Memory B cell (primary cell): ENCODE data around the gene AXIN2.

ENCODE experiments used
- ATAC-seq: fragments of 150-1000 bp; cut with Tn5 transposase; 2 replicates; pipeline ENCODE4 v1.10.0; 2021; ENCODE audit warnings: low read depth, mild to moderate bottlenecking, moderate library complexity
- DNase-seq, 2 donors: peaks; one replicate each; pipeline ENCODE4 v3.0.0; 2022; ENCODE audit warnings: low spot score in 2 of 2
- H3K27ac Mint-ChIP-seq: one replicate; pipeline ENCODE4 v1.8.0; 2022; ENCODE audit warnings: mild to moderate bottlenecking, moderate library complexity, mixed read lengths
- H3K27me3 Mint-ChIP-seq: one replicate; pipeline ENCODE4 v1.8.0; 2022; ENCODE audit warnings: mixed read lengths
- H3K36me3 Mint-ChIP-seq: one replicate; pipeline ENCODE4 v1.8.0; 2022; ENCODE audit warnings: mild to moderate bottlenecking, mixed read lengths
- H3K4me1 Mint-ChIP-seq: one replicate; pipeline ENCODE4 v1.8.0; 2022; ENCODE audit warnings: mixed read lengths
- H3K4me3 Mint-ChIP-seq: one replicate; pipeline ENCODE4 v1.8.0; 2022; ENCODE audit warnings: mild to moderate bottlenecking, moderate library complexity, mixed read lengths
- H3K9me3 Mint-ChIP-seq: one replicate; pipeline ENCODE4 v1.8.0; 2022; ENCODE audit warnings: mixed read lengths

AXIN2 gene

GRCh38 chr17:65561452-65562205 is at the start of gene AXIN2:
AXIN2 (minus strand) TSS chr17:65561648; CDS start chr17:65558620, 3,028 bp downstream.
- peak within 1 kb of the TSS; percentile 91 for H3K4me3 Mint-ChIP-seq
- no peaks in the 10 kb centered on the region for H3K36me3 Mint-ChIP-seq
- H3K9me3 Mint-ChIP-seq, result no peaks in the 10 kb centered on the region
- peaks cover 10% of the 10 kb centered on the region for H3K27me3 Mint-ChIP-seq
- no peak within 1 kb of the TSS for H3K27ac Mint-ChIP-seq
- peak; percentile 91 for ATAC-seq
- H3K4me1 Mint-ChIP-seq, result peaks cover 12% of the 10 kb centered on the region
- DNase-seq, result peak; percentile 55 to 58

GRCh38 chr17:65609749-65610148 is 48.3 kb upstream of the AXIN2 start:
- no peaks in the 10 kb centered on the region for H3K4me1 Mint-ChIP-seq

GRCh38 chr17:65609286-65609685 is 47.8 kb upstream of the AXIN2 start:
- DNase-seq, result no peak
- H3K27ac Mint-ChIP-seq, result no peak overlapping the region
- ATAC-seq, result no peak
- H3K27me3 Mint-ChIP-seq, result peaks cover 6% of the 10 kb centered on the region
- no peaks in the 10 kb centered on the region for H3K4me1 Mint-ChIP-seq
- peaks cover 2% of the 10 kb centered on the region for H3K36me3 Mint-ChIP-seq
- H3K9me3 Mint-ChIP-seq, result peaks cover 3% of the 10 kb centered on the region
- H3K4me3 Mint-ChIP-seq, result no peak overlapping the region

More at GRCh38 chr17:65609749-65610148, 48.3 kb upstream of the AXIN2 start:
- peaks cover 6% of the 10 kb centered on the region for H3K27me3 Mint-ChIP-seq
- H3K27ac Mint-ChIP-seq, result no peak overlapping the region
- H3K36me3 Mint-ChIP-seq, result peaks cover 2% of the 10 kb centered on the region
- H3K4me3 Mint-ChIP-seq, result no peak overlapping the region
- H3K9me3 Mint-ChIP-seq, result peaks cover 3% of the 10 kb centered on the region
- no peak for DNase-seq
- ATAC-seq, result no peak

- Mint-ChIP-seq H3K4me1 (no peaks in the 10 kb centered on the region), H3K4me3 (no peak overlapping the region), H3K27ac (no peak overlapping the region), H3K27me3 (peaks cover 8% of the 10 kb centered on the region), H3K36me3 (peaks cover 2% of the 10 kb centered on the region), H3K9me3 (no peaks in the 10 kb centered on the region)
- ATAC-seq (no peak), DNase-seq (no peak)
Observed at GRCh38 chr17:65604070-65604469, 42.6 kb upstream of the AXIN2 start.

- peaks cover 2% of the 10 kb centered on the region for H3K36me3 Mint-ChIP-seq
- no peak for ATAC-seq
- no peak overlapping the region for H3K4me3 Mint-ChIP-seq
- H3K9me3 Mint-ChIP-seq, result no peaks in the 10 kb centered on the region
- H3K4me1 Mint-ChIP-seq, result no peaks in the 10 kb centered on the region
- peaks cover 10% of the 10 kb centered on the region for H3K27me3 Mint-ChIP-seq
- DNase-seq, result no peak
- no peak overlapping the region for H3K27ac Mint-ChIP-seq
Observed at GRCh38 chr17:65601881-65602280, 40.4 kb upstream of the AXIN2 start.

GRCh38 chr17:65601145-65601544 is 39.7 kb upstream of the AXIN2 start:
- Mint-ChIP-seq H3K4me1 (no peaks in the 10 kb centered on the region), H3K9me3 (no peaks in the 10 kb centered on the region), H3K27ac (no peak overlapping the region), H3K36me3 (no peaks in the 10 kb centered on the region), H3K27me3 (peaks cover 4% of the 10 kb centered on the region), H3K4me3 (no peak overlapping the region)
- ATAC-seq (no peak), DNase-seq (no peak)

- H3K36me3 Mint-ChIP-seq, result no peaks in the 10 kb centered on the region
- H3K9me3 Mint-ChIP-seq, result no peaks in the 10 kb centered on the region
- H3K27ac Mint-ChIP-seq, result no peak overlapping the region
- H3K4me1 Mint-ChIP-seq, result no peaks in the 10 kb centered on the region
- peaks cover 4% of the 10 kb centered on the region for H3K27me3 Mint-ChIP-seq
- H3K4me3 Mint-ChIP-seq, result no peak overlapping the region
- ATAC-seq (no peak), DNase-seq (no peak)
Observed at GRCh38 chr17:65600518-65600917, 39.1 kb upstream of the AXIN2 start.

- Mint-ChIP-seq H3K27ac (no peak overlapping the region), H3K27me3 (peaks cover 6% of the 10 kb centered on the region), H3K4me1 (no peaks in the 10 kb centered on the region), H3K4me3 (no peak overlapping the region), H3K36me3 (no peaks in the 10 kb centered on the region), H3K9me3 (no peaks in the 10 kb centered on the region)
- no peak for DNase-seq
- ATAC-seq, result no peak
Observed at GRCh38 chr17:65599650-65600049, 38.2 kb upstream of the AXIN2 start.

GRCh38 chr17:65598746-65599145 is 37.3 kb upstream of the AXIN2 start:
- peaks cover 5% of the 10 kb centered on the region for H3K4me1 Mint-ChIP-seq
- no peak overlapping the region for H3K4me3 Mint-ChIP-seq
- no peaks in the 10 kb centered on the region for H3K36me3 Mint-ChIP-seq
- no peaks in the 10 kb centered on the region for H3K9me3 Mint-ChIP-seq
- H3K27ac Mint-ChIP-seq, result no peak overlapping the region
- DNase-seq (no peak), ATAC-seq (no peak)
- H3K27me3 Mint-ChIP-seq, result peaks cover 6% of the 10 kb centered on the region

GRCh38 chr17:65595071-65595656 is 33.7 kb upstream of the AXIN2 start:
- Mint-ChIP-seq H3K27ac (no peak overlapping the region), H3K9me3 (no peaks in the 10 kb centered on the region), H3K36me3 (no peaks in the 10 kb centered on the region), H3K4me3 (no peak overlapping the region), H3K27me3 (peaks cover 4% of the 10 kb centered on the region), H3K4me1 (peaks cover 7% of the 10 kb centered on the region)
- DNase-seq, result no peak
- ATAC-seq, result no peak

GRCh38 chr17:65593855-65594845 is 32.7 kb upstream of the AXIN2 start:
- H3K27ac Mint-ChIP-seq, result no peak overlapping the region
- ATAC-seq (no peak), DNase-seq (no peak)
- no peaks in the 10 kb centered on the region for H3K36me3 Mint-ChIP-seq
- peaks cover 4% of the 10 kb centered on the region for H3K27me3 Mint-ChIP-seq
- peaks cover 7% of the 10 kb centered on the region for H3K4me1 Mint-ChIP-seq
- H3K9me3 Mint-ChIP-seq, result no peaks in the 10 kb centered on the region
- peak overlapping the region; percentile 14 for H3K4me3 Mint-ChIP-seq

GRCh38 chr17:65593092-65593854 is 31.8 kb upstream of the AXIN2 start:
- peaks cover 7% of the 10 kb centered on the region for H3K4me1 Mint-ChIP-seq
- peaks cover 2% of the 10 kb centered on the region for H3K27me3 Mint-ChIP-seq
- no peak for DNase-seq
- H3K9me3 Mint-ChIP-seq, result no peaks in the 10 kb centered on the region
- peak overlapping the region; percentile 14 for H3K4me3 Mint-ChIP-seq
- no peak for ATAC-seq
- H3K36me3 Mint-ChIP-seq, result no peaks in the 10 kb centered on the region
- no peak overlapping the region for H3K27ac Mint-ChIP-seq

GRCh38 chr17:65592125-65592965 is 30.9 kb upstream of the AXIN2 start:
- H3K4me1 Mint-ChIP-seq, result peaks cover 7% of the 10 kb centered on the region
- H3K4me3 Mint-ChIP-seq, result no peak overlapping the region
- no peaks in the 10 kb centered on the region for H3K9me3 Mint-ChIP-seq
- H3K27me3 Mint-ChIP-seq, result peaks cover 2% of the 10 kb centered on the region
- ATAC-seq (no peak), DNase-seq (no peak)
- H3K27ac Mint-ChIP-seq, result no peak overlapping the region
- no peaks in the 10 kb centered on the region for H3K36me3 Mint-ChIP-seq
